ENCODE results near the gene RBM33.

Gene RBM33

DNA sequence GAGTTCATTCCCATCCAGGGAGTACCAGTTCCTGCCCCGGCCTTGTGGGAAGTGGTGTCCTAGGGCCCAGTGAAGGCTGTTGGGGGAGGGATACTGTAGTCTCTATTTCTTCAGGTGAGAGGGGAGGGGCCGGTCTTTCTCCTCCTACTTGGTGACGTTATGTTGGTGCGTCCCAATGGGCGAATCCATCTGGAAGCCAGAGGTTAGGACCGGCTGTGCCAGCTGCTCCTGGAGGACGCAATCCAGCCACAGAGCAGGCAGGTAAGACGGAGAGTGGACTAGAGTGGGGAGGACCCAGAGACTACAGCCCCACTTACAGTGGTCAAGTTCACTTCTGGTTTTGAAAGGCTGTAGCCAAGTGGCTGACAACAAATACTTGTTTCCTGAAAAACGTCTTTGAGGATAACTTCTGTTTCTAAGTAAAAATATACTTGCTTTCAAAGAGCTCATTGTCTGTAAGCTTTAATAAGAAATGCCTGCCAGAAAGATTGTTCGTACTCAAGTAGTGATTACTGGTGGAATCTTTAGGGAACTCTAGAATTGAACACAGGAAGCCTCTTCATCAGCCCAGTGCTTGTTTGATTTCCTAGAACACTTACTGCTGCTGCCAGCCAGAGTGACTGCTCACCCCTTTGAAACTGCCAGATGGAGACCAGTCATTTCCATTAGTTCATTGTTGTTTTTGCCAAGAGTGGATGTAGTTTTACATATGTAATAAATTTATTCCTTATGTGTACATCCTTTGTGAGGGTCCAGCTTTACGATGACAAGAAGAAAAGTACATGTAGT, 25.4 kb downstream of the RBM33 start:
- TF ChIP-seq EZH2 (optimal IDR thresholded peaks at IDR 0.05; ENCODE audit: low read depth, low read length) (no peak), EZH2phosphoT487 (IDR thresholded peaks at IDR 0.05; ENCODE audit: low read length) (no peak)
- TF ChIP-seq, protein P1, sequence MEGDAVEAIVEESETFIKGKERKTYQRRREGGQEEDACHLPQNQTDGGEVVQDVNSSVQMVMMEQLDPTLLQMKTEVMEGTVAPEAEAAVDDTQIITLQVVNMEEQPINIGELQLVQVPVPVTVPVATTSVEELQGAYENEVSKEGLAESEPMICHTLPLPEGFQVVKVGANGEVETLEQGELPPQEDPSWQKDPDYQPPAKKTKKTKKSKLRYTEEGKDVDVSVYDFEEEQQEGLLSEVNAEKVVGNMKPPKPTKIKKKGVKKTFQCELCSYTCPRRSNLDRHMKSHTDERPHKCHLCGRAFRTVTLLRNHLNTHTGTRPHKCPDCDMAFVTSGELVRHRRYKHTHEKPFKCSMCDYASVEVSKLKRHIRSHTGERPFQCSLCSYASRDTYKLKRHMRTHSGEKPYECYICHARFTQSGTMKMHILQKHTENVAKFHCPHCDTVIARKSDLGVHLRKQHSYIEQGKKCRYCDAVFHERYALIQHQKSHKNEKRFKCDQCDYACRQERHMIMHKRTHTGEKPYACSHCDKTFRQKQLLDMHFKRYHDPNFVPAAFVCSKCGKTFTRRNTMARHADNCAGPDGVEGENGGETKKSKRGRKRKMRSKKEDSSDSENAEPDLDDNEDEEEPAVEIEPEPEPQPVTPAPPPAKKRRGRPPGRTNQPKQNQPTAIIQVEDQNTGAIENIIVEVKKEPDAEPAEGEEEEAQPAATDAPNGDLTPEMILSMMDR (IDR thresholded peaks at IDR 0.05; ENCODE audit: low read length), result no peak
- no peaks in the 10 kb centered on the region for H3F3A ChIP-seq (ENCODE audit: insufficient read depth, low read length)
- peaks cover 10% of the 10 kb centered on the region for H3K36me3 ChIP-seq (replicated peaks; ENCODE audit: insufficient read depth, low read length)

DNA sequence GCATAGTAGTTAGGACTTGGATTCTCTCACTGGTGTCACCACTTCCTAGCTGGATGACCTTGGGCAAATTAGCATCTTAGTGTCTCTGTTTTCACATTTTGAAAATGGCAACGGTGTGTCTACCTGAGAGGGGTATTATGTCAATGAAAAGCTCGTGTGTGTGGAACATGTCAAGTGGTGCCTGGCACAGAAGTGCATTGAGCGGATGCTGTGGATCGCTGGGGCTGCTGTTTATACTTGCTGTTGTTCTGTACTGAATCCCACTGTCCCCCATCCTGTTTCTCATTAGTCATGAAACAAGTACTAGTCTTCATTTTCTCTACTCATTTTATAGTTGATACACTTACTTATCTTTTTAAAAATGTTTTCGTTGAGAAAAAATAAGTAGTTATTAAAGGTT, 26.1 kb downstream of the RBM33 start:
- peaks cover 55% of the 10 kb centered on the region for H4K20me1 ChIP-seq (ENCODE audit: insufficient read depth, low read length)
- H3K4me1 ChIP-seq (ENCODE audit: low read length), result peaks cover 2% of the 10 kb centered on the region; the same call in 1 of the 2 replicates
- peaks cover 2% of the 10 kb centered on the region; the same call in 1 of the 2 replicates for H3F3A ChIP-seq (ENCODE audit: insufficient read depth, low read length)
- TF ChIP-seq, protein P1 (IDR thresholded peaks at IDR 0.05; ENCODE audit: low read length), result no peak
- TF ChIP-seq EZH2phosphoT487 (IDR thresholded peaks at IDR 0.05; ENCODE audit: low read length), result no peak
- H3K9me3 ChIP-seq (replicated peaks; ENCODE audit: insufficient read depth, low read length), result no peaks in the 10 kb centered on the region
- H3K27ac ChIP-seq (ENCODE audit: low read length), result no peak overlapping the region
- H3K9me2 ChIP-seq (replicated peaks; ENCODE audit: insufficient read depth, low read length), result no peaks in the 10 kb centered on the region
- peaks cover 91% of the 10 kb centered on the region for H3K79me2 ChIP-seq (ENCODE audit: low read length)
- H2AFZ ChIP-seq (ENCODE audit: low read length), result no peak overlapping the region
- H3K9ac ChIP-seq (ENCODE audit: low read length), result no peak overlapping the region
- DNase-seq, result no peak
- H3K4me2 ChIP-seq (ENCODE audit: low read depth, low read length), result no peak overlapping the region
- H3K27me3 ChIP-seq (replicated peaks; ENCODE audit: insufficient read depth, low read length), result no peaks in the 10 kb centered on the region
- no peak overlapping the region for H3K4me3 ChIP-seq (ENCODE audit: low read length)
- peaks cover 12% of the 10 kb centered on the region for H3K36me3 ChIP-seq (replicated peaks; ENCODE audit: insufficient read depth, low read length)

More for the DNA sequence above, 25.4 kb downstream of the RBM33 start:
- Histone ChIP-seq H2AFZ (ENCODE audit: low read length) (no peak overlapping the region), H3K27ac (ENCODE audit: low read length) (no peak overlapping the region), H3K4me3 (ENCODE audit: low read length) (no peak overlapping the region), H3K79me2 (ENCODE audit: low read length) (peaks cover 93% of the 10 kb centered on the region), H3K27me3 (replicated peaks; ENCODE audit: insufficient read depth, low read length) (no peaks in the 10 kb centered on the region), H4K20me1 (ENCODE audit: insufficient read depth, low read length) (peaks cover 55% of the 10 kb centered on the region), H3K4me1 (ENCODE audit: low read length) (no peaks in the 10 kb centered on the region), H3K9me3 (replicated peaks; ENCODE audit: insufficient read depth, low read length) (no peaks in the 10 kb centered on the region), H3K9ac (ENCODE audit: low read length) (no peak overlapping the region), H3K4me2 (ENCODE audit: low read depth, low read length) (no peak overlapping the region), H3K9me2 (replicated peaks; ENCODE audit: insufficient read depth, low read length) (no peaks in the 10 kb centered on the region)
- no peak for DNase-seq

DNA sequence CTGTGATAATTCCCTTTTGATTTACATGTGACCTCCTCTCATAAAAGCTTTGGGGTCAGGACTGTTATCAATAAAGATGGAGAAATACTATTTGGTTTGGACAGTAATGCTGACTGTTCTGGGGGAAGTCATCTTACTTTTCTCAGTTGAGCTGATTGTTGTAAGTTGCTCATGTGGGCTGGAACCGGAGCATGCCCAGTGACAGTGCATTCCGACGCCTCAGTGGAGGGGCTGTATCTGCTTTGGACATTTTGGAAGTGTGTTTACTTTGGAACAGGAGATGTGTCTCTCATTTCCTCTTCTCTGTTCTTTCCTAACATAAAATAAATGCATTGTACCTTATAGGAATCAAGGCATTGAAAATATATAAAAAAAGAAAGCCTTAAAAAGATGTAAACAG, 30.1 kb downstream of the RBM33 start:
- Histone ChIP-seq H3K4me1 (ENCODE audit: low read length) (peaks cover 19% of the 10 kb centered on the region), H3K79me2 (ENCODE audit: low read length) (peaks cover 83% of the 10 kb centered on the region), H4K20me1 (ENCODE audit: insufficient read depth, low read length) (peaks cover 52% of the 10 kb centered on the region), H2AFZ (ENCODE audit: low read length) (no peak overlapping the region), H3K27me3 (replicated peaks; ENCODE audit: insufficient read depth, low read length) (no peaks in the 10 kb centered on the region), H3K9me2 (replicated peaks; ENCODE audit: insufficient read depth, low read length) (no peaks in the 10 kb centered on the region), H3K4me2 (ENCODE audit: low read depth, low read length) (no peak overlapping the region), H3K36me3 (replicated peaks; ENCODE audit: insufficient read depth, low read length) (peaks cover 6% of the 10 kb centered on the region; the same call in 1 of the 2 replicates), H3K4me3 (ENCODE audit: low read length) (no peak overlapping the region), H3K27ac (ENCODE audit: low read length) (no peak overlapping the region), H3K9me3 (replicated peaks; ENCODE audit: insufficient read depth, low read length) (no peaks in the 10 kb centered on the region), H3F3A (ENCODE audit: insufficient read depth, low read length) (peaks cover 9% of the 10 kb centered on the region), H3K9ac (ENCODE audit: low read length) (no peak overlapping the region)
- TF ChIP-seq, protein P1 (IDR thresholded peaks at IDR 0.05; ENCODE audit: low read length), result no peak
- TF ChIP-seq EZH2phosphoT487 (IDR thresholded peaks at IDR 0.05; ENCODE audit: low read length) (no peak), EZH2 (optimal IDR thresholded peaks at IDR 0.05; ENCODE audit: low read depth, low read length) (no peak)
- DNase-seq, result no peak
